KOPT-K1 (cell line): Measurements from ENCODE around the gene MYRFL.
"Not testable (repeated sequence)": the region's sequence is repeated elsewhere in the genome, so short reads cannot be mapped to it uniquely, and the experiment has no call there.

ENCODE experiments used
- H3K27ac ChIP-seq: fragments of 200-600 bp; sonication (generic); 2 replicates; pipeline ENCODE4 v1.5.1; 2016; ENCODE audit warnings: antibody characterized with exemption, mild to moderate bottlenecking, low read depth, low read length; ENCODE audit not compliant: poor library complexity, severe bottlenecking
- H3K36me3 ChIP-seq: fragments of 200-600 bp; sonication (generic); 2 replicates; pipeline ENCODE4 v1.5.1; 2017; ENCODE audit warnings: antibody characterized with exemption, mild to moderate bottlenecking, low read length, moderate library complexity; ENCODE audit not compliant: insufficient read depth
- H3K9me3 ChIP-seq: fragments of 200-600 bp; sonication (generic); 2 replicates; pipeline ENCODE4 v1.5.1; 2017; ENCODE audit warnings: antibody characterized with exemption, low read length, mild to moderate bottlenecking; ENCODE audit not compliant: insufficient read depth, poor library complexity, severe bottlenecking

The MYRFL gene

GRCh38 chr12:69993433-69993832, 168.4 kb downstream of the MYRFL start:
- Histone ChIP-seq H3K27ac (no peak overlapping the region), H3K9me3 (no peaks in the 10 kb centered on the region), H3K36me3 (no peaks in the 10 kb centered on the region)

GRCh38 chr12:69994086-69994485, 169.1 kb downstream of the MYRFL start:
- H3K9me3 ChIP-seq, H3K27ac ChIP-seq, H3K36me3 ChIP-seq: not testable (repeated sequence)

- Histone ChIP-seq H3K9me3 (no peaks in the 10 kb centered on the region), H3K36me3 (no peaks in the 10 kb centered on the region), H3K27ac (no peak overlapping the region)
These were observed 169.7 kb downstream of the MYRFL start for GRCh38 chr12:69994724-69995173.

- no peak overlapping the region for H3K27ac ChIP-seq
- H3K36me3 ChIP-seq, result no peaks in the 10 kb centered on the region
- no peaks in the 10 kb centered on the region for H3K9me3 ChIP-seq
These were observed 171.2 kb downstream of the MYRFL start for GRCh38 chr12:69996241-69996640.

- Histone ChIP-seq H3K36me3 (no peaks in the 10 kb centered on the region), H3K9me3 (no peaks in the 10 kb centered on the region), H3K27ac (no peak overlapping the region)
These were observed 171.7 kb downstream of the MYRFL start for GRCh38 chr12:69996722-69997121.

- Histone ChIP-seq H3K9me3 (no peaks in the 10 kb centered on the region), H3K27ac (no peak overlapping the region), H3K36me3 (no peaks in the 10 kb centered on the region)
These were observed 173.0 kb downstream of the MYRFL start for GRCh38 chr12:69998011-69998410.

GRCh38 chr12:69998922-69999321, 173.9 kb downstream of the MYRFL start:
- H3K36me3 ChIP-seq, result no peaks in the 10 kb centered on the region
- no peak overlapping the region for H3K27ac ChIP-seq
- no peaks in the 10 kb centered on the region for H3K9me3 ChIP-seq

- no peaks in the 10 kb centered on the region for H3K36me3 ChIP-seq
- H3K9me3 ChIP-seq, result no peaks in the 10 kb centered on the region
- H3K27ac ChIP-seq, result no peak overlapping the region
These were observed 174.5 kb downstream of the MYRFL start for GRCh38 chr12:69999561-69999960.

GRCh38 chr12:70002097-70002911, 177.3 kb downstream of the MYRFL start:
- no peaks in the 10 kb centered on the region for H3K36me3 ChIP-seq
- peaks cover 3% of the 10 kb centered on the region for H3K9me3 ChIP-seq
- H3K27ac ChIP-seq, result no peak overlapping the region

GRCh38 chr12:70002912-70003255, 177.9 kb downstream of the MYRFL start:
- peaks cover 3% of the 10 kb centered on the region for H3K9me3 ChIP-seq
- no peak overlapping the region for H3K27ac ChIP-seq

GRCh38 chr12:70005864-70006618, 181.0 kb downstream of the MYRFL start:
- H3K27ac ChIP-seq, result no peak overlapping the region
- peaks cover 3% of the 10 kb centered on the region for H3K9me3 ChIP-seq
- no peaks in the 10 kb centered on the region for H3K36me3 ChIP-seq

More at GRCh38 chr12:70002912-70003255, 177.9 kb downstream of the MYRFL start:
- no peaks in the 10 kb centered on the region for H3K36me3 ChIP-seq

GRCh38 chr12:70006619-70006973, 181.6 kb downstream of the MYRFL start:
- Histone ChIP-seq H3K27ac (no peak overlapping the region), H3K36me3 (no peaks in the 10 kb centered on the region), H3K9me3 (peaks cover 3% of the 10 kb centered on the region)

GRCh38 chr12:70007687-70008086, 182.7 kb downstream of the MYRFL start:
- no peak overlapping the region for H3K27ac ChIP-seq
- H3K36me3 ChIP-seq, result no peaks in the 10 kb centered on the region
- peaks cover 3% of the 10 kb centered on the region for H3K9me3 ChIP-seq
